A549 (cell line): Measurements from ENCODE around the gene ESR2. TPM values are rescaled to one million over a fixed set of nuclear protein-coding genes. Genes with fewer than 3 reads are reported as not detected.

Source experiments
- ATAC-seq, 2 experiments: fragments of 200-7000 bp in 1 of 2; fragments of >200 bp in 1 of 2; cut with Nextera tagmentation in 1 of 2; cut with Tn5 transposase in 1 of 2; 3 replicates each; pipeline versions ENCODE4 v1.8.0 to v1.9.1; 2018 to 2020; ENCODE audit warnings: mild to moderate bottlenecking in 1 of 2, moderate library complexity in 1 of 2
- CTCF ChIA-PET: fragments of 300-600 bp; sonication (Branson Sonifier 250); formaldehyde crosslinking; extraction: SDS; loops from one replicate; lab custom pipeline; 2021; ENCODE audit warnings: antibody characterized with exemption, inconsistent platforms; lab: Yijun Ruan, JAX
- POLR2A ChIA-PET: fragments of 350-600 bp; formaldehyde crosslinking; extraction: SDS; loops from one replicate; lab custom pipeline; 2021; ENCODE audit warnings: antibody characterized with exemption, inconsistent platforms; lab: Yijun Ruan, JAX
- DNase-seq, 2 experiments: peaks; one replicate each; pipeline versions ENCODE4 v3.0.0 to v3.0.0-alpha.2; 2011 to 2016; ENCODE audit warnings: low read depth in 1 of 2, low spot score in 1 of 2
- FAIRE-seq: peaks from 2 replicates; lab custom pipeline; 2011; peaks lifted over from hg19 to GRCh38; lab: Jason Lieb, UNC
- H3K27ac ChIP-seq, 2 experiments: fragments of >200 bp; sonication (Bioruptor Twin); formaldehyde crosslinking; 3 replicates each; pipeline ENCODE4 v1.5.1; 2016 to 2017
- H3K4me1 ChIP-seq: fragments of >200 bp; sonication (Bioruptor Twin); formaldehyde crosslinking; 3 replicates; pipeline ENCODE4 v1.6.1; 2016
- H3K4me2 ChIP-seq: fragments of >200 bp; sonication (Bioruptor Twin); formaldehyde crosslinking; 3 replicates; pipeline ENCODE4 v1.6.1; 2016
- H3K4me3 ChIP-seq: fragments of >200 bp; sonication (Bioruptor Twin); formaldehyde crosslinking; 3 replicates; pipeline ENCODE4 v1.5.1; 2016
- H3K9me3 ChIP-seq: fragments of >200 bp; sonication (Bioruptor Twin); formaldehyde crosslinking; 3 replicates; pipeline ENCODE4 v1.6.1; 2016
- ATOH8 ChIP-seq: fragments of 250-450 bp; sonication (Bioruptor Pico); IDR thresholded peaks from 2 replicates; pipeline ENCODE4 v1.5.0; 2020; ENCODE audit warnings: low read depth, mild to moderate bottlenecking, moderate library complexity
- CBX8 ChIP-seq: fragments of 200-600 bp; sonication (generic); IDR thresholded peaks from 2 replicates; pipeline ENCODE4 v1.6.1; 2016
- CEBPB ChIP-seq, 2 experiments: fragments of >200 bp in 1 of 2; sonication (Bioruptor Twin) in 1 of 2; formaldehyde crosslinking in 1 of 2; IDR thresholded peaks; 2 replicates each; pipeline ENCODE4 v1.6.1; 2012 to 2016
- CHD2 ChIP-seq: fragments of 150-350 bp; IDR thresholded peaks from 2 replicates; pipeline ENCODE4 v1.6.1; 2014; ENCODE audit warnings: low read length; ENCODE audit not compliant: partially characterized antibody
- CTCF ChIP-seq: fragments of >200 bp; sonication (Bioruptor Twin); formaldehyde crosslinking; IDR thresholded peaks from 3 replicates; pipeline ENCODE4 v1.5.1; 2016
- HES2 ChIP-seq: fragments of >200 bp; sonication (Bioruptor Twin); formaldehyde crosslinking; IDR thresholded peaks from 2 replicates; pipeline ENCODE4 v1.6.1; 2016
- HOXA7 ChIP-seq: fragments of 250-450 bp; sonication (Bioruptor Pico); IDR thresholded peaks from 2 replicates; pipeline ENCODE4 v1.5.0; 2020; ENCODE audit warnings: mild to moderate bottlenecking, moderate library complexity
- KDM1A ChIP-seq: fragments of 200-600 bp; sonication (generic); IDR thresholded peaks from 2 replicates; pipeline ENCODE4 v1.6.1; 2016; ENCODE audit warnings: low read depth, mild to moderate bottlenecking
- MYC ChIP-seq: IDR thresholded peaks from 2 replicates; pipeline ENCODE4 v1.6.1; 2012; ENCODE audit warnings: mild to moderate bottlenecking, inconsistent platforms, low read length, improper control_type of control experiment, borderline replicate concordance
- NR3C1 ChIP-seq: fragments of >200 bp; sonication (Bioruptor Twin); formaldehyde crosslinking; IDR thresholded peaks from 3 replicates; pipeline ENCODE4 v1.6.1; 2017
- PHF8 ChIP-seq: fragments of 200-600 bp; sonication (generic); IDR thresholded peaks from 2 replicates; pipeline ENCODE4 v1.6.1; 2016; ENCODE audit warnings: low read depth, mild to moderate bottlenecking, antibody characterized with exemption, moderate library complexity, borderline replicate concordance
- RAD21 ChIP-seq, 2 experiments: fragments of >200 bp in 1 of 2; sonication (Bioruptor Twin) in 1 of 2; formaldehyde crosslinking in 1 of 2; IDR thresholded peaks in 1 of 2; conservative IDR thresholded peaks in 1 of 2; 2 replicates in 1 of 2; 3 replicates in 1 of 2; pipeline ENCODE4 v1.6.1; 2012 to 2018; ENCODE audit warnings: inconsistent platforms in 1 of 2
- REST ChIP-seq: fragments of 200-600 bp; sonication (generic); IDR thresholded peaks from 2 replicates; pipeline ENCODE4 v1.6.1; 2016; ENCODE audit warnings: antibody characterized with exemption, mild to moderate bottlenecking, moderate library complexity
- RNF2 ChIP-seq: fragments of 200-600 bp; sonication (generic); IDR thresholded peaks from 2 replicates; pipeline ENCODE4 v1.6.1; 2016; ENCODE audit warnings: low read depth, mild to moderate bottlenecking, antibody characterized with exemption, moderate library complexity, borderline replicate concordance
- SMC3 ChIP-seq: fragments of >200 bp; sonication (Bioruptor Twin); formaldehyde crosslinking; IDR thresholded peaks from 3 replicates; pipeline ENCODE4 v1.6.1; 2018; ENCODE audit warnings: inconsistent platforms
- TFCP2L1 ChIP-seq: fragments of 250-450 bp; sonication (Bioruptor Pico); IDR thresholded peaks from 2 replicates; pipeline ENCODE4 v1.5.0; 2021; ENCODE audit warnings: mild to moderate bottlenecking
- TP53 ChIP-seq: fragments of 250-450 bp; sonication (Bioruptor Pico); IDR thresholded peaks from 2 replicates; pipeline ENCODE4 v1.5.0; 2021; ENCODE audit warnings: mild to moderate bottlenecking, moderate library complexity
- ZC3H11A ChIP-seq: fragments of 450-650 bp; IDR thresholded peaks from 2 replicates; pipeline ENCODE4 v1.6.1; 2014; ENCODE audit warnings: antibody characterized with exemption, mild to moderate bottlenecking
- ZNF302 ChIP-seq: fragments of 250-450 bp; sonication (Bioruptor Pico); IDR thresholded peaks from 2 replicates; pipeline ENCODE4 v1.9.0; 2021; ENCODE audit warnings: inconsistent platforms, mild to moderate bottlenecking, moderate library complexity
- ZSCAN20 ChIP-seq: fragments of 250-450 bp; sonication (Bioruptor Pico); IDR thresholded peaks from 2 replicates; pipeline ENCODE4 v1.8.0; 2022; ENCODE audit warnings: mild to moderate bottlenecking, moderate library complexity
- WGBS: methylation state at CpG from one replicate; pipeline ENCODE4 v1.1.6; 2017; ENCODE audit errors: missing lambda C conversion rate; 5-methylcytosine and 5-hydroxymethylcytosine counted together
- polyA plus RNA-seq, 4 experiments: library from polyadenylated mRNA; depleted of rRNA in 3 of 4; stranded (reverse); fragments of >200 nt; fragmentation: RNase III in 1 of 4; extraction: RNeasy Plus Mini Kit Qiagen cat#74134 plus additional on column Dnase treatment in 1 of 4; gene quantifications; 2 replicates in 3 of 4; 3 replicates in 1 of 4; pipeline ENCODE4 v1.2.3, GENCODE V29; 2011 to 2017
- TF ChIP-seq, protein P1 (sequence below): fragments of >200 bp; sonication (Bioruptor Twin); formaldehyde crosslinking; IDR thresholded peaks from 3 replicates; pipeline ENCODE4 v1.6.1; 2016
- TF ChIP-seq, protein P2 (sequence below): IDR thresholded peaks from 2 replicates; pipeline ENCODE4 v1.6.1; 2012

The ESR2 gene
- polyA plus RNA-seq, 2 of the 4 experiments (the other 2 are of a cell fraction) = 0.05 to 0.06 TPM

- TF ChIP-seq, protein P1, sequence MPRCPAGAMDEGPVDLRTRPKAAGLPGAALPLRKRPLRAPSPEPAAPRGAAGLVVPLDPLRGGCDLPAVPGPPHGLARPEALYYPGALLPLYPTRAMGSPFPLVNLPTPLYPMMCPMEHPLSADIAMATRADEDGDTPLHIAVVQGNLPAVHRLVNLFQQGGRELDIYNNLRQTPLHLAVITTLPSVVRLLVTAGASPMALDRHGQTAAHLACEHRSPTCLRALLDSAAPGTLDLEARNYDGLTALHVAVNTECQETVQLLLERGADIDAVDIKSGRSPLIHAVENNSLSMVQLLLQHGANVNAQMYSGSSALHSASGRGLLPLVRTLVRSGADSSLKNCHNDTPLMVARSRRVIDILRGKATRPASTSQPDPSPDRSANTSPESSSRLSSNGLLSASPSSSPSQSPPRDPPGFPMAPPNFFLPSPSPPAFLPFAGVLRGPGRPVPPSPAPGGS = no peak
- TF ChIP-seq KDM1A = no peak
- no peak for TF ChIP-seq RNF2
- no peak for TF ChIP-seq CTCF
Observed at GRCh38 chr14:64265222-64265621, 28.9 kb downstream of the ESR2 start (continued).

DNA sequence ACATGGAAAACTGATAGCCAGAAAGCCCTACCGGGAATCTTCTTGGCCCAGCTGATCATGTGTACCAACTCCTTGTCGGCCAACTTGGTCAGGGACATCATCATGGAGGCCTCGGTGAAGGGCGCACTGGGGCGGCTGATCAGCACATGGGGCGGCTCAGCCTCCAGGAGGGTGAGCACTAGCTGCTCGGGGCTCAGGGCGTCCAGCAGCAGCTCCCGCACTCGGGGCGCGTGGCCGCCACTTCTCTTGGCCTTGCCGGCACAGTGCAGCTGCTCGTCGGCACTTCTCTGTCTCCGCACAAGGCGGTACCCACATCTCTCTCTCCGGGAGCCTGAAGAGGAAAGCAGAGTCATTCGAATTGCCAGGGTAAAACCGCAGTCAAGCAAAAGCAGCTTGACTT lies 33.8 kb downstream of the ESR2 start:
- WGBS = 96% methylated on average over 19 of the region's 21 CpGs
- Histone ChIP-seq H3K4me2 (no peak overlapping the region), H3K4me1 (no peaks in the 10 kb centered on the region), H3K9me3 (no peaks in the 10 kb centered on the region), H3K27ac (no peak overlapping the region), H3K4me3 (no peak overlapping the region)
- FAIRE-seq (no peak), ATAC-seq (no peak), DNase-seq (no peak)
- CTCF ChIA-PET = interaction anchor here (1.3 to 1.9 kb wide), 2 partner anchors 35 to 250 kb away, joined by 4 to 7 read pairs; no protein-coding TSS in a partner anchor
- TF ChIP-seq CHD2 (no peak), CBX8 (no peak), TFCP2L1 (no peak), CEBPB (IDR thresholded peaks at IDR 0.05) (no peak), MYC (no peak), PHF8 (no peak), KDM1A (no peak), ZC3H11A (no peak), ZSCAN20 (CRISPR knock-in tag) (no peak), HOXA7 (CRISPR knock-in tag) (no peak)
- TF ChIP-seq, protein P2, sequence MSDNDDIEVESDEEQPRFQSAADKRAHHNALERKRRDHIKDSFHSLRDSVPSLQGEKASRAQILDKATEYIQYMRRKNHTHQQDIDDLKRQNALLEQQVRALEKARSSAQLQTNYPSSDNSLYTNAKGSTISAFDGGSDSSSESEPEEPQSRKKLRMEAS = no peak
- POLR2A ChIA-PET = no interaction called here

- no peak overlapping the region for H3K4me2 ChIP-seq
- ChIA-PET CTCF (no interaction called here), POLR2A (no interaction called here)
- DNase-seq (no peak), FAIRE-seq (no peak), ATAC-seq (no peak)
- no peak for TF ChIP-seq ZNF302 (CRISPR knock-in tag)
- no peak for TF ChIP-seq ATOH8 (CRISPR knock-in tag)
- peaks cover 3% of the 10 kb centered on the region; the same call in 1 of the 3 replicates for H3K4me1 ChIP-seq
- no peak overlapping the region for H3K4me3 ChIP-seq
- WGBS = 32% methylated on average over 1 of the region's 1 CpG
- H3K27ac ChIP-seq = no peak overlapping the region
- no peaks in the 10 kb centered on the region for H3K9me3 ChIP-seq
Observed at GRCh38 chr14:64255756-64256155, 38.4 kb downstream of the ESR2 start.

GRCh38 chr14:64253672-64254071 lies 40.5 kb downstream of the ESR2 start:
- POLR2A ChIA-PET = no interaction called here
- Histone ChIP-seq H3K4me2 (no peak overlapping the region), H3K4me3 (no peak overlapping the region), H3K27ac (no peak overlapping the region), H3K4me1 (peaks cover 3% of the 10 kb centered on the region; the same call in 1 of the 3 replicates), H3K9me3 (no peaks in the 10 kb centered on the region)
- DNase-seq (no peak), FAIRE-seq (no peak), ATAC-seq (no peak)
- CTCF ChIA-PET = no interaction called here
- 10% methylated on average over 3 of the region's 3 CpGs for WGBS
- TF ChIP-seq REST = no peak
- TF ChIP-seq RAD21 (conservative IDR thresholded peaks at IDR 0.05 in 1 of 2, IDR thresholded peaks at IDR 0.05 in 1 of 2) = no peak
- no peak for TF ChIP-seq HES2
- TF ChIP-seq SMC3 = no peak
- no peak for TF ChIP-seq ATOH8 (CRISPR knock-in tag)
- no peak for TF ChIP-seq CBX8
- no peak for TF ChIP-seq TP53 (CRISPR knock-in tag)
- no peak for TF ChIP-seq NR3C1
